Measurements from ENCODE around the gene RNF167.
"Not testable (repeated sequence)": the region's sequence is repeated elsewhere in the genome, so short reads cannot be mapped to it uniquely, and the experiment has no call there.

DNA sequence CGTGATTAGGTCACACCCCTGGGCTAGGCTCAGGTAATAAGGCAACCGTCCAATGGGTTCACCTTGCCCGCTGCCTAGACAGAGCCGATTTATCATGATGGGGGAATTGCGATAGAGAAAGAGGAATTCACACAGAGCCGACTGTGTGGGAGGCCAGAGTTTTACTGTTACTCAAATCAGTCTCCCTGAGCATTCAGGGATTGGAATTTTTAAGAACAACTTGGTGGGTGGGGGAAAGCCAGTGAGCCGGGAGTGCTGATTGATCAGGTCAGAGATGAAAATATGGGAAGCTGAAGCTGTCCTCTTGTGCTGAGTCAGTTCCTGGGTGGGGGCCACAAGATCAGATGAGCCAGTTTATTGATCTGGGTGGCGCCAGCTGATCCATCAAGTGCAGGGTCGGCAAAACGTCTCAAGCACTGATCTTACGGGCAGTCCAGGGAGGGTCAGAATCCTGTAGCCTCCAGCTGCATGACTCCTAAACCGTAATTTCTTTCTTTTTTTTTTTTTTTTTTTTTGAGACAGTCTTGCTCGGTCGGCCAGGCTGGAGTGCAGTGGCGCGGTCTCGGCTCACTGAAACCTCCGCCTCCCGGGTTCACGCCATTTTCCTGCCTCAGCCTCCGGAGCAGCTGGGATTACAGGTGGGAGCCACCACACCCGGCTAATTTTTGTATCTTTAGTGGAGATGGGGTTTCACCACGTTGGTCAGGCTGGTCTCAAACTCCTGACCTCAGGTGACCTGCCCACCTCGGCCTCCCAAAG, 13.3 kb upstream of the RNF167 start:
- TF ChIP-seq, protein P1, sequence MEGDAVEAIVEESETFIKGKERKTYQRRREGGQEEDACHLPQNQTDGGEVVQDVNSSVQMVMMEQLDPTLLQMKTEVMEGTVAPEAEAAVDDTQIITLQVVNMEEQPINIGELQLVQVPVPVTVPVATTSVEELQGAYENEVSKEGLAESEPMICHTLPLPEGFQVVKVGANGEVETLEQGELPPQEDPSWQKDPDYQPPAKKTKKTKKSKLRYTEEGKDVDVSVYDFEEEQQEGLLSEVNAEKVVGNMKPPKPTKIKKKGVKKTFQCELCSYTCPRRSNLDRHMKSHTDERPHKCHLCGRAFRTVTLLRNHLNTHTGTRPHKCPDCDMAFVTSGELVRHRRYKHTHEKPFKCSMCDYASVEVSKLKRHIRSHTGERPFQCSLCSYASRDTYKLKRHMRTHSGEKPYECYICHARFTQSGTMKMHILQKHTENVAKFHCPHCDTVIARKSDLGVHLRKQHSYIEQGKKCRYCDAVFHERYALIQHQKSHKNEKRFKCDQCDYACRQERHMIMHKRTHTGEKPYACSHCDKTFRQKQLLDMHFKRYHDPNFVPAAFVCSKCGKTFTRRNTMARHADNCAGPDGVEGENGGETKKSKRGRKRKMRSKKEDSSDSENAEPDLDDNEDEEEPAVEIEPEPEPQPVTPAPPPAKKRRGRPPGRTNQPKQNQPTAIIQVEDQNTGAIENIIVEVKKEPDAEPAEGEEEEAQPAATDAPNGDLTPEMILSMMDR (conservative IDR thresholded peaks at IDR 0.05; ENCODE audit: low read length) = not testable (repeated sequence)
- not testable (repeated sequence) for TF ChIP-seq EZH2phosphoT487 (IDR thresholded peaks at IDR 0.05; ENCODE audit: borderline replicate concordance)

Data from Loucy (cell line).